Suppressor macrophage (primary cell): Measurements from ENCODE around the gene UPK1B.
"Not testable (repeated sequence)": the region's sequence is repeated elsewhere in the genome, so short reads cannot be mapped to it uniquely, and the experiment has no call there.

ENCODE experiments used
- DNase-seq, 4 experiments: peaks; one replicate each; pipeline ENCODE4 v3.0.0-alpha.2; 2020 to 2022

Gene UPK1B

GRCh38 chr3:119225121-119225520 lies 51.7 kb downstream of the UPK1B start:
- no peak for DNase-seq

GRCh38 chr3:119227070-119227850 lies 53.9 kb downstream of the UPK1B start:
- no peak for DNase-seq

GRCh38 chr3:119228373-119229145 lies 55.2 kb downstream of the UPK1B start:
- DNase-seq: no peak

- no peak for DNase-seq
Measured at GRCh38 chr3:119229190-119229589, 55.8 kb downstream of the UPK1B start.

GRCh38 chr3:119230071-119230470 lies 56.7 kb downstream of the UPK1B start:
- no peak for DNase-seq

- DNase-seq: no peak
Measured at GRCh38 chr3:119230745-119231144, 57.3 kb downstream of the UPK1B start.

- no peak for DNase-seq
Measured at GRCh38 chr3:119234610-119235009, 61.2 kb downstream of the UPK1B start.

- no peak for DNase-seq
Measured at GRCh38 chr3:119235151-119235550, 61.8 kb downstream of the UPK1B start.

- peak in 3 of 4 experiments; percentile 25 to 33 (median 29) for DNase-seq
Measured at GRCh38 chr3:119236756-119237155, 63.4 kb downstream of the UPK1B start.

- no peak for DNase-seq
Measured at GRCh38 chr3:119237299-119237698, 63.9 kb downstream of the UPK1B start.

GRCh38 chr3:119238363-119238762 lies 65.0 kb downstream of the UPK1B start:
- no peak for DNase-seq

- DNase-seq: peak in 2 of 4 experiments; percentile 13 to 19
Measured at GRCh38 chr3:119239206-119239820, 65.9 kb downstream of the UPK1B start.

GRCh38 chr3:119240101-119240590 lies 66.7 kb downstream of the UPK1B start:
- DNase-seq: peak in 3 of 4 experiments; percentile 13 to 24 (median 15)

GRCh38 chr3:119240591-119241434 lies 67.4 kb downstream of the UPK1B start, which contains the start of gene B4GALT4:
Gene B4GALT4, minus strand, starts transcription at chr3:119240878. Its CDS starts 10,779 bp downstream, at chr3:119230099.
- peak; percentile 89 to 96 (median 94) for DNase-seq

GRCh38 chr3:119242387-119243057 lies 69.1 kb downstream of the UPK1B start:
- DNase-seq: not testable (repeated sequence)

- DNase-seq: not testable (repeated sequence)
Measured at GRCh38 chr3:119243058-119243529, 69.7 kb downstream of the UPK1B start.

- DNase-seq: no peak
Measured at GRCh38 chr3:119243712-119244111, 70.3 kb downstream of the UPK1B start.

- DNase-seq: peak in 3 of 4 experiments; percentile 21 to 27 (median 27)
Measured at GRCh38 chr3:119245778-119246177, 72.4 kb downstream of the UPK1B start.
